A549 (cell line): ENCODE data around the gene WDR62.

Source experiments
- CEBPB ChIP-seq, 2 experiments: fragments of >200 bp in 1 of 2; sonication (Bioruptor Twin) in 1 of 2; formaldehyde crosslinking in 1 of 2; IDR thresholded peaks; 2 replicates each; pipeline ENCODE4 v1.6.1; 2012 to 2016
- CTCF ChIP-seq: fragments of >200 bp; sonication (Bioruptor Twin); formaldehyde crosslinking; IDR thresholded peaks from 3 replicates; pipeline ENCODE4 v1.5.1; 2016
- EHF ChIP-seq: fragments of 250-450 bp; sonication (Bioruptor Pico); IDR thresholded peaks from 2 replicates; pipeline ENCODE4 v1.5.0; 2020; ENCODE audit warnings: mild to moderate bottlenecking
- JUN ChIP-seq, 2 experiments: fragments of >200 bp; sonication (Bioruptor Twin); formaldehyde crosslinking; IDR thresholded peaks; 2 replicates in 1 of 2; 3 replicates in 1 of 2; pipeline ENCODE4 v1.6.1; 2016 to 2017
- JUNB ChIP-seq: fragments of >200 bp; sonication (Bioruptor Twin); formaldehyde crosslinking; IDR thresholded peaks from 2 replicates; pipeline ENCODE4 v1.6.1; 2016
- KDM1A ChIP-seq: fragments of 200-600 bp; sonication (generic); IDR thresholded peaks from 2 replicates; pipeline ENCODE4 v1.6.1; 2016; ENCODE audit warnings: low read depth, mild to moderate bottlenecking
- MAX ChIP-seq: IDR thresholded peaks from 2 replicates; pipeline ENCODE4 v1.6.1; 2012
- MYC ChIP-seq: IDR thresholded peaks from 2 replicates; pipeline ENCODE4 v1.6.1; 2012; ENCODE audit warnings: mild to moderate bottlenecking, inconsistent platforms, low read length, improper control_type of control experiment, borderline replicate concordance
- POLR2A ChIP-seq: IDR thresholded peaks from 2 replicates; pipeline ENCODE4 v1.6.1; 2012; ENCODE audit warnings: mild to moderate bottlenecking, low read length
- RCOR1 ChIP-seq: fragments of 150-350 bp; IDR thresholded peaks from 2 replicates; pipeline ENCODE4 v1.6.1; 2014; ENCODE audit warnings: antibody characterized with exemption, low read length, low read depth
- RFX5 ChIP-seq: fragments of 450-650 bp; IDR thresholded peaks from 2 replicates; pipeline ENCODE4 v1.7.1; 2014; ENCODE audit warnings: antibody characterized with exemption, mild to moderate bottlenecking, moderate library complexity
- ZNF302 ChIP-seq: fragments of 250-450 bp; sonication (Bioruptor Pico); IDR thresholded peaks from 2 replicates; pipeline ENCODE4 v1.9.0; 2021; ENCODE audit warnings: inconsistent platforms, mild to moderate bottlenecking, moderate library complexity

- no peak for TF ChIP-seq CTCF
- TF ChIP-seq POLR2A = no peak
- TF ChIP-seq MYC = no peak
- TF ChIP-seq ZNF302 (CRISPR knock-in tag) = no peak
- no peak for TF ChIP-seq KDM1A
- TF ChIP-seq RFX5 = no peak
- no peak for TF ChIP-seq JUNB
- no peak for TF ChIP-seq RCOR1
- no peak for TF ChIP-seq JUN (IDR thresholded peaks at IDR 0.05)
- TF ChIP-seq EHF (CRISPR knock-in tag) = no peak
- no peak for TF ChIP-seq MAX
- no peak for TF ChIP-seq CEBPB (IDR thresholded peaks at IDR 0.05)
Observed at GRCh38 chr19:36125557-36125956, 70.9 kb downstream of the WDR62 start.
